T-helper 1 cell treated with Interleukin-12 subunit alpha and Interleukin-12 subunit beta and Interleukin-4 antibody, amounts not matched to agents 30 μg/mL and 1 μg/mL, for 36 hours (primary cell): ENCODE results near the gene FOXK2.

ENCODE experiments used
- H3K27ac Mint-ChIP-seq: one replicate; pipeline ENCODE4 v1.8.0; 2021; ENCODE audit warnings: mild to moderate bottlenecking, mixed read lengths
- H3K27me3 Mint-ChIP-seq: one replicate; pipeline ENCODE4 v1.8.0; 2021; ENCODE audit warnings: low read depth, mixed read lengths
- H3K36me3 Mint-ChIP-seq: one replicate; pipeline ENCODE4 v1.8.0; 2021; ENCODE audit warnings: low read depth, mixed read lengths
- H3K4me1 Mint-ChIP-seq: one replicate; pipeline ENCODE4 v1.8.0; 2021; ENCODE audit warnings: low read depth, mixed read lengths
- H3K4me3 Mint-ChIP-seq: one replicate; pipeline ENCODE4 v1.8.0; 2021; ENCODE audit warnings: mild to moderate bottlenecking, moderate library complexity, mixed read lengths
- H3K9me3 Mint-ChIP-seq: one replicate; pipeline ENCODE4 v1.8.0; 2021; ENCODE audit warnings: mixed read lengths

FOXK2 gene

DNA sequence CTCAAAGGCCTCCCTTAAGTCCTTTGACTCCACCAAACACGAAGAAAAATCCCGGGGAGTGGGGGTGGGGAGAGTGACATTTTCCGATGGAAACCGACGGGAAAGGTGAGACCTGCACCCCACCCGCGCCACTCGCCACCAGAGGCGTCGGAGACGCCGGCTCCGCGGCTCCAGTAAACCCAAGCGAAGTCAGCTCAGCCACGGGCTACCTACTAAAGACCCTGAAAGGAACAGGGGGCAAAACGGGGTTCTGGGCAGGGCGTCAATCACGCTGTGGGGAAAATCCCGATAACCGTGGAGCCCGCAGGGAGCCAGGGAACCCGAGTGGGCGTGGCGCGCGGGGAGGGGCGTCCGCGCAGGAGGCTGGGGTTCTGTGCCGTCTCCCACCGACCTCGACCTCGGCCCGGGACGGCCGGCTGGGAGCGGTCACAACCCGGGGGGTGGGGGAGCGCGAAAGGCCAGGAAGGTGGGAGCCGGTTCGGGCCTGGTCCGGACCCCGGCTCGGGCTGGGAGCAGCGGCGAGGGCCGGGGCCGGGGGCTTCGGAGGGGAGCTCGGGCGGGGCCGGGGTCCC, 128.1 kb downstream of the FOXK2 start:
- peak overlapping the region; percentile 82 for H3K4me3 Mint-ChIP-seq
- H3K27me3 Mint-ChIP-seq = no peaks in the 10 kb centered on the region
- H3K27ac Mint-ChIP-seq = peak overlapping the region; percentile 41
- H3K4me1 Mint-ChIP-seq = peaks cover 18% of the 10 kb centered on the region
- H3K9me3 Mint-ChIP-seq = no peaks in the 10 kb centered on the region
- peaks cover 8% of the 10 kb centered on the region for H3K36me3 Mint-ChIP-seq

DNA sequence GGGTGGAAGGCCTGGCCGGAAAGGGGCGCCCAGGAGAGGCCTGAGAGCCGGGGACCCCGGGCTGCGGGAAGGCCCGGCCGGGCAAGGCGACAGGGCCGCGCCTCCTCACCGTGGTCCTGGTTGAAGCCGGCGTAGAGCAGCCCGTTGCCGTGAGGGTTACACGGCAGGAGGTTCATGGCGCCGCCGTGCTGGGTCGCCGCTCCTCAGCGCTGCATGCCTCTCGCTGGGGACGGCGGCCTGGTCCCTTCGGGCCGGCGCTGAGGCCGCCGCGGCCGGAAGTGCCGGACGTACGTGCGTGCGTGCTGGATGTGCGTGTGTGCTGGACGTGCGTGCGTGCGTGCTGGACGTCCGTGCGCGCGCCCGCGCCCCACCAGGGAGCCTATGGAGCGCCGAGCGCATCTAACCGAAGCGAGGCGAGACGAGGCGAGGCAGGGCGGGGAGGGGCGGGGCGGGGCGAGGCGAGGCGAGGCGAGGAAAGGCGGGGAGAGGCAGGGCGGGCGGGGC, 128.7 kb downstream of the FOXK2 start, which contains the start of gene WDR45B:
TSS of gene WDR45B (minus strand) at position 280 of the 504 bp plus-strand sequence. CDS start at position 176, 104 bp downstream.
- Mint-ChIP-seq H3K27me3 (no peaks in the 10 kb centered on the region), H3K36me3 (peaks cover 5% of the 10 kb centered on the region), H3K9me3 (no peaks in the 10 kb centered on the region), H3K4me3 (peak within 1 kb of the TSS; percentile 82), H3K4me1 (peaks cover 18% of the 10 kb centered on the region), H3K27ac (peak within 1 kb of the TSS; percentile 69)

DNA sequence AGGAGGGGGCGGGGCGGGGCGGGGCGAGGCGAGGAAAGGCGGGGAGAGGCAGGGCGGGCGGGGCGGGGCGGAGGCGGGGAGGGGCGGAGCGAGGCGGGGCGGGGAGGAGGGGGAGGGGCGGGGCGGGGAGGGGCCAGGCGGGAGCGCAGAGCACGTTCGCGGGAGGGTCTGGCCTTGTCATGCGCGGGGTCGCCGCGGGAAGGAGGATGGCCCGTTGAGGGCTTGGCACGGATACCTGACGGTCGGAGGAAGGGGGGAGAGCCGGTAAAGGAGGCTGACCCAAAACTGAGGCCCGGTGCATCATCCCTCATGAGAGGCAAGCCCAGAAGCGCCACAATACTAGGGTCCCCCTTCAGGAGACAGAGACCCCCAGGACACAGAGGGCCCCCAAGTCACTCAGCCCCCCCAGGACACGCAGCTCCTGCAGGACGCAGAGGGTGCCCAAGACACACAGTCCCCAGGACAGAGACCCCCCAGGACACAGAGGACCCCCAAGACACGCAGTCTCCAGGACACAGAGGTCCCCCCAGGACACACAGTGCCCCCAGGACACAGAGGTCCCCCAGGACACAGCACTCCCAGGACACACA, 129.3 kb downstream of the FOXK2 start:
- peak overlapping the region; percentile 49 for H3K27ac Mint-ChIP-seq
- no peak overlapping the region for H3K4me3 Mint-ChIP-seq
- H3K27me3 Mint-ChIP-seq = no peaks in the 10 kb centered on the region
- H3K4me1 Mint-ChIP-seq = peaks cover 18% of the 10 kb centered on the region
- H3K9me3 Mint-ChIP-seq = no peaks in the 10 kb centered on the region
- H3K36me3 Mint-ChIP-seq = peaks cover 4% of the 10 kb centered on the region

DNA sequence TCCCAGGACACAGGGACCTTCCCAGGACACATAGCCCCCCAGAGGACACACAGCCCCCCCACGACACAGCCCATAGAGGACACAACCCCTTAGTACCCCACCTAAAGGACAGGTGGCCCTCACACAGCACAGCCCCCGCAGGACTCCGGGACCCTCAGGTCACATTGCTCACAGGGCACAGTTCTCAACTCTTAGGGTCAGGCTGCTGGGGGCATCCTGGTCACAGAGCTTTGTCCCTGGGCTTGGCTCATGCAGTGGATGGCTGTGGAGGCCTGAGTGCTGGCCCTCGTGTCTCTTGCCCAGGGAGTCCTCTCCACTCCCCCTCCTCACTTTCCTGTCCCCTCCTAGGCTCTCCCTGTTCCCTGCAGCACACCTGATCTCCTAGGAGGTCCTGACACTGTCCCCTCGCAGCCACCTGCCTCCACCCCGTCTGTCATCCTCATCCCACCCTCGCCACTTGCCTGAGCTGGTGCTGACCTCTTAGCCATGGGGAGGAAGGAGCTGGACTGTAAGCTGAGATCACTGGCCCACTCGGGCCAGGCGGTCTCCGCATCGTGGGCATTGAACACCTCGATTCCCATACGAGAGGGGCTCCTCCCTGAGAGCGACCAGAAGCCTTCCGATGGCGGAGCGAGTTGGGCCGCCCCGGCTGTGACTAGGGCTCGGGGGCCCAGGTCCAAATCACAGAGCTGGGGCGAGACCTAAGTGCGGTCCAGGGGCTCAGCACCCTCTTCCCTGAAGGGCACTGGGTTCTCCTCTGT, 130.1 kb downstream of the FOXK2 start:
- H3K27me3 Mint-ChIP-seq = no peaks in the 10 kb centered on the region
- H3K36me3 Mint-ChIP-seq = no peaks in the 10 kb centered on the region
- no peak overlapping the region for H3K27ac Mint-ChIP-seq
- no peaks in the 10 kb centered on the region for H3K9me3 Mint-ChIP-seq
- peaks cover 18% of the 10 kb centered on the region for H3K4me1 Mint-ChIP-seq
- peak overlapping the region; percentile 58 for H3K4me3 Mint-ChIP-seq

DNA sequence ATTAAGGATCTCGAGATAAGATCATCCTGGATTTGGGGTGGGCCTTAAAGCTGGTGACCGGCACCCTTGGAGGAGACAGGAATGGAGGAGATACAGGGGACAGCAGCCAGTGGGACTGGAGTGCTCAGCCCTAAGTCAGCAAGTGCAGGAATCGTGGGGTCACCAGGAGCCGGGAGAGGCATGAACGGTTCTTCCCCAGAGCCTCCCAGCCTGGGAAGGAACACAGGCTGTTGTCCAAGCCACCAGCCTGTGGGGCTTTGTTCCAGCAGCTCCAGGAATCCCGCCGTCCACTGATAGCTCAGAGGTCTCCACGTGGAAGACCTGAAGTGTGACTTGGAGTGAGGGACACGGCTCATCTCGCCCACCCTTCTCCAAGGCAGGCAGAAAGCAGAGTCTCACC, 131.2 kb downstream of the FOXK2 start:
- Mint-ChIP-seq H3K27me3 (no peaks in the 10 kb centered on the region), H3K36me3 (no peaks in the 10 kb centered on the region), H3K4me3 (no peak overlapping the region), H3K4me1 (peaks cover 14% of the 10 kb centered on the region), H3K27ac (no peak overlapping the region), H3K9me3 (no peaks in the 10 kb centered on the region)

DNA sequence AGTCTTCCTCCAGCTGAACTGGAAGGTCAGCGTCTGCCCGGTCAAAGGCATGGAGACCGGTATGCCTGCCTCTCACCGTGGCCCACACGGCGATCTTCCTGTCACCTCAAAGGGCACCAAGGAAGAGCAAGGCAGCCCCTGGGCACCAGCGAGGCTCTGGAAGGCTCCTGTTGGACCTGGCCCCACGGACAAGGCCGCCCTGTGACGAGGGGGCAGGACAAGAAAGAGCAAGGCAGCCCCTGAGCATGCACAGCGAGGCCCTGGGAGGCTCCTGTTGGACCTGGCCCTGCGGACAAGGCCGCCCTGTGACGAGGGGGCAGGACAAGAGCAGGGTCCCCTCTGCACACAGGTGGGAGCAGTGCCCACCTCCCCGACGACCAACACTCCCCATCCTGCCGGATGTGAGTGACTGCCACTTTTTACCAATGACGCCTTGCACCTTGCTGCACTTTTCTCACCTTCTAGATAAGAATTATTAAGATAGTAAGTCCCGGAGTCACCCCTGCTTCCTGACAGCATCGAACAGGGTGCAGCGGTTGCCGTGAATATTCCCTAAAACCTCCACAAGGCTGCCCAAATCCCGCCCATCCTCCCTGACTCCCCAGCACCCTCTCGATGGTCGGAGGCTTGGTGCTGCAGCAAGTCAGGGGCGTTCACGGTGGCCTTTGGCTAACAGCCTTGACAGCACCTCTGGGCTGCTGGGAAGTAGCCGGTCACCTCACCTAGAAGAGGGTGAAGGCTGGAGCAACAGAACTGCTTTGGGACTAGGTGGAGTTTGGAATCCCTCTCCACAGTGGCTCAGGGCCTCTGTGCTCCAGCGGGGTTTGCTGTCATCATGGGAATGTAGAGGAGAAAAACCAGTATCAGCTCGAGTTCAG, 134.4 kb downstream of the FOXK2 start:
- Mint-ChIP-seq H3K27me3 (no peaks in the 10 kb centered on the region), H3K4me3 (no peak overlapping the region), H3K9me3 (no peaks in the 10 kb centered on the region), H3K36me3 (no peaks in the 10 kb centered on the region), H3K27ac (no peak overlapping the region), H3K4me1 (peaks cover 3% of the 10 kb centered on the region)
